GM12872 (cell line): ENCODE data around the gene NSG1.

Experiments
- CTCF ChIP-seq: IDR thresholded peaks from 3 replicates; pipeline ENCODE4 v1.5.1; 2011; ENCODE audit warnings: low read depth, mild to moderate bottlenecking, low read length, moderate library complexity; ENCODE audit not compliant: insufficient read depth

NSG1 gene

GRCh38 chr4:4388311-4388790 is 1.4 kb downstream of the NSG1 start:
- TF ChIP-seq CTCF: no peak

- no peak for TF ChIP-seq CTCF
These were observed 2.1 kb downstream of the NSG1 start for GRCh38 chr4:4388836-4389575.

- TF ChIP-seq CTCF: no peak
These were observed 3.1 kb downstream of the NSG1 start for GRCh38 chr4:4390046-4390445.

DNA sequence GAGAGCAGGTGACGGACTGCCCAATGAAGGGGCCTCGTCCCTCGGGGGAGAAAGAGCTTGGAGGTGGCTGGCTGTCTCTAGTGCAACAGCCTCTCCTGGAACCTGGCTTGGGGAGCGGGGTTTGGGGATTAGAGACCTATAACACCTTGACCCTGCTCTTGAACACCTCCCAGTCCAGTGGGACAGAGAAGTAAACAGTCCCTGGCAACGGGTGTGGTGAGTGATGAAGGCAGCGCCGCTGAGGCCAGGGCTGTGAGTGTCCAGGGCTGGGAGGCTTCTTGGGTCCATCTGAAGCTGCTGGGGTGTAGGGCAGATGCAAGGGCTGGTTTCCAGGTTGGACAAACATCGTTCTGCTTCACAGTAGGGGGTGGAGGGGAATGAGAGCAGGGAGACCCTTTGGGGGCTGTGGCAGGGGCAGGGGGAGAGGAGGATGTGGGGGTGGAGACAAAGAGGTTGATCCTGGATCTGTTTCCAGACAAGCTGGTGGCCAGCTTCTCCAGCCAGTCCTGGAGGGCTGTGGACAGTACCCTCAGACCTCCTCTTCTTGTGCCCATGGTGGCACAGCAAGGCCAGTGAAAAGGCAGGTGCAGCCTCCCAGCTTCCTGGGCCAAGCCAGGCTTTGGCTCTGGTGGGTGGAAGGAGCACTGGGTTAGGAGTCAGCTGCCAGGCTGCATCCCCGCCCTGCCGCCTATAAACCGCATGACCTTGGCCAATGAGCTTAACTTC is 3.8 kb downstream of the NSG1 start:
- TF ChIP-seq CTCF: no peak

DNA sequence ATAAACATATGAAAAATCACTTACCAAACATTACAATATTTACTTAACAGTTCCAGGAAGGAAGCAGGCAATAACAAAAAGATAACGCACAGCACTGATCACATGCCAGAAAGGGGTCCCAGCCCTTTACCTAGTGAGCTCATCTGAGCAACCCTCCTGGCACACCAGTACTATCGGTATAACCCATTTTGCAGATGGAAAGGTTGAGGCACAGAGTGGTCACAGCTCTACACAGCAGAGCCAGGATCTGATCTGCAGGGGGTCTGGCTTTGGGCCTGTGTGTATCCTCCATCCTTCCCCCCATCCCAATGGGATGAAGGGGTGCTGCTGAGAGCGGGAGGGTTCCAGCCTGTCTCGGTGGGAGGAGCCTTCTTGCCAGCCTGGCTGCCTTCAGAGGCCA is 5.0 kb downstream of the NSG1 start:
- no peak for TF ChIP-seq CTCF

- TF ChIP-seq CTCF: no peak
These were observed 5.7 kb downstream of the NSG1 start for GRCh38 chr4:4392501-4393183.

GRCh38 chr4:4394644-4395043 is 7.7 kb downstream of the NSG1 start:
- TF ChIP-seq CTCF: no peak
